Prostate gland (tissue), 2 donors: Measurements from ENCODE around the gene NFKB1.

Source experiments
- CTCF ChIP-seq, 4 experiments: fragments of 200-600 bp in 2 of 4; fragments of 450-650 bp in 2 of 4; sonication (generic) in 2 of 4; IDR thresholded peaks; 1 replicate in 3 of 4; 2 replicates in 1 of 4; pipeline ENCODE4 v1.5.1; 2016 to 2019; ENCODE audit warnings: antibody characterized with exemption in 4 of 4, mild to moderate bottlenecking in 2 of 4, moderate library complexity in 2 of 4
- POLR2A ChIP-seq: fragments of 450-650 bp; IDR thresholded peaks from one replicate; pipeline ENCODE4 v1.6.1; 2016; ENCODE audit warnings: antibody characterized with exemption, mild to moderate bottlenecking
- POLR2AphosphoS5 ChIP-seq: sonication (generic); formaldehyde crosslinking; IDR thresholded peaks from one replicate; pipeline ENCODE4 v1.6.1; 2017; ENCODE audit warnings: antibody characterized with exemption

GRCh38 chr4:102519925-102520324 is 18.8 kb downstream of the NFKB1 start:
- TF ChIP-seq CTCF (IDR thresholded peaks at IDR 0.05) (no peak), POLR2A (no peak), POLR2AphosphoS5 (no peak)
